ENCODE results near the gene KRTDAP.

Gene KRTDAP

DNA sequence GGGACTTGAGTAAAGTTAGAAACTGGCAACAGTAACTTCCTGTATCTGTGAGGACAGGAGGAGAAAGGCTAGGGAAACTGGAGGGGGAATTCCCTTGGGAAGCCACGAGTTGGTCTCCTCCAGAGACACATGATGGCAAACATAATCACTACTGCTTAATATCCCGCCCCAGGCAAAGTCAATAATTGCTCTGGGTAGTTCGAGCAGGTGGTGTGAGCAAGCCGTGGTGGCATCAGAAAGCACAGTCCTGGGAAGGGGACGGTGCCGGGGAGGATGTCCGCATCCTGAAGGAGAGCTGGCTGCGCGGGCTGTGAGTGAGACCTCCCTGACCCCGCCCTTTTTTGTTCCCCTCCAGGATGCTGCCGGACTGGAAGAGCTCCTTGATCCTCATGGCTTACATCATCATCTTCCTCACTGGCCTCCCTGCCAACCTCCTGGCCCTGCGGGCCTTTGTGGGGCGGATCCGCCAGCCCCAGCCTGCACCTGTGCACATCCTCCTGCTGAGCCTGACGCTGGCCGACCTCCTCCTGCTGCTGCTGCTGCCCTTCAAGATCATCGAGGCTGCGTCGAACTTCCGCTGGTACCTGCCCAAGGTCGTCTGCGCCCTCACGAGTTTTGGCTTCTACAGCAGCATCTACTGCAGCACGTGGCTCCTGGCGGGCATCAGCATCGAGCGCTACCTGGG lies 40.8 kb downstream of the KRTDAP start:
- DNase-seq, result no peak

DNA sequence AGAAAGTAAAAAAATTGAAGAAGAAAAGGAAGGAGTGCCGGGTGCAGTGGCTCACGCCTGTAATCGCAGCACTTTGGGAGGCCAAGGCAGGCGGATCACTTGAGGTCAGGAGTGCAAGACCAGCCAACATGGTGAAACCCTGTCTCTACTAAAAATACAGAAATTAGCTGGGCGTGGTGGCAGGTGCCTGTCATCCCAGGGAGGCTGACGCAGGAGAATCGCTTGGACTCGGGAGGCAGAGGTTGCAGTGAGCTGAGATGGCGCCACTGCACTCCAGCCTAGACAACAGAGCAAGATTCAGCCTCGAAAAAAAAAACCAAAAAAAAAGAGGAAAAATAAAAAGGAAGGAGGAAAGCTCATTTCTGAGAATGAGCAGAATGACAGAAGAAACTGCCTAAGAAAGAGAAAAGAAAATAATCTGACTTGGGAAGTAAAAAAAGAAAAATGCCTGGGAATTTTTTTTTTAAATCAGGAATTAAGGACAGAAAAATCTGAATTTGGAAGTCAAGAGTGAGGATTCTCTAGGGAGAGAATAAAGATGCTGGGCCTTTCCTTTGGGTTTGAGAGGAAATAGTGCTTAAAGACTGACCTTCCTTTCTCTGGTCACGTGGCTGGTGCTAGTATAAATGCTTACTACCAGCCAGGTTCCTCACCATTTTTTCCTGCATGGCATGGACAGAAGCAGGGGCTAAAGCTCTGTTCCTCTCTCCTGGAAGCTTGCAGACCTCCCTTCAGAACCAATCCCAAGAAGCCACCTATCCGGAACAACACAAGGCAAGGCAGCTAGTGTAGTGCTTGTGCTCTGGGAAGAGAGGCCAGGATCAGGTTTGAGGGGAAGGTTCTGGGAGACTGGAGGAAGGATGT lies 42.4 kb downstream of the KRTDAP start, which contains the start of gene FFAR2:
Gene FFAR2 (plus strand): TSS at position 652 of the 864 bp plus-strand sequence. CDS start 1,458 bp downstream, outside the sequence.
- no peak for DNase-seq

DNA sequence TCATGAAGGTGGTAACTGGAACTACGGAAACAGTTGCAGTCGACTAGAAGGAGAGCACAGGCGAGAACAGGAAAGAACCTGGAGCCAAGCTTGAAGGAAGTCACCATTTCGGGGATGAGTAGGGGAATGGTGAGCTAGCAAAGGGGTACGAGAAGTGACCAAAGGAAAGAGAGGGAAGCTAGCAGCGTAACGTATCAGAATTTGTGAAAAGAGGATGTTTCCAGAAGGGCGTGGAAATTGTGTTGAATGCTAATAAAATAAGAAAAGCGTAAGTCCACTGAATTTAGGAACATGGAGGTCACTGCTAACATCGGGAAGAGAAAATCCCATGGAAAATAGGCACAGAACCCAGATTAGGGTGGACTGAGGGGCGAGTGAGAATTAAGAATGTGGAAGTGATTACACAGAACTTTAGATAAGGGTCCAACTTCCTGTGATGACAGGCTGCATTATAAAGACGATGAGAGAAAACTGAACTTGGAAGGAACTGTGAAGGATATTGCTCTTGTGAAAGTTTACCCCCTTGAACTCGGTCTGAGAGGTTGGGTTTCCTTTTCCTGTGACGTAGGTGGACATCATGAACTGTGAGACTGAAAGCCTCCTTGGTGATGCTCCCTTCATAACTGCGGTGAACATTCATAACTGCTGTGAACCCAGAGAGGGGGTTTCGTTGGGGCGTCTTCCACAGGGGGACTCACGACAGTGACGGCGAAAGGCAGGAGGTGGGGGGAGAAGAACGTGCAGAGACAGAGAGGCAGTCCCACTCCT lies 44.3 kb downstream of the KRTDAP start:
- DNase-seq, result no peak

DNA sequence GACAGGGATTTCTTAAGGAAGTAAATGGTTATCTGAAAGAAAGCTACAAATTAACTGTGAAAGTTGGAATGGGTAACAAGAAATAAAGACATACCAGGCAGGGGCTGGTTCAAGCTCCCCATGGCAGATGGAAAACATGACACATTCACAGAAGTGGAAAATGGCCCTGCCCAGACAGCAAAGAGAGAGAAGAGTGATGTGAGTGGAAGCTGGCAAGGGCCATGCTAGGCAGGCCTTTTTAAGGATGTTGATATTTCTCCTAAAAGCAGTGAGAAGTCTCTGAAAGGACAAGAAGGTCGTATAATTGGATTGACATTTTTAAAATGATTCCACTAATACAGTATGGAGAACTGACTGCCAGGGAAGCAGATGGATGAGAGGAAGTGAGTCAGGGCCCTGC lies 45.5 kb downstream of the KRTDAP start:
- DNase-seq, result no peak

DNA sequence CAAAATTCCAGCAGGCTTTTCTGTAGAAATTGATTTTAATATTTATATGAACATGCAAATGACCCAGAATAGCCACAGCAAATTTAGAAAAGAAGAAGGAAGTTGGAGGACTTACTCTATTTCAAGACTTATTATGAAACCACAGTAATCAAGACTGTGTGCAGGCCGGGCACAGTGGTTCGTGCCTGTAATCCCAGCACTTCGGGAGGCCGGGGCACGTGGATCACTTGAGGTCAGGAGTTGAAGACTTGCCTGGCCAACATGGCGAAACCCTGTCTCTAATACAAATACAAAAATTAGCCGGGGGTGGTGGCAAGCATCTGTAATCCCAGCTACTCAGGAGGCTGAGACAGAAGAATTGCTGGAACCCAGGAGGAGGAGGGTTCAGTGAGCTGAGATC lies 48.2 kb downstream of the KRTDAP start:
- DNase-seq, result no peak

DNA sequence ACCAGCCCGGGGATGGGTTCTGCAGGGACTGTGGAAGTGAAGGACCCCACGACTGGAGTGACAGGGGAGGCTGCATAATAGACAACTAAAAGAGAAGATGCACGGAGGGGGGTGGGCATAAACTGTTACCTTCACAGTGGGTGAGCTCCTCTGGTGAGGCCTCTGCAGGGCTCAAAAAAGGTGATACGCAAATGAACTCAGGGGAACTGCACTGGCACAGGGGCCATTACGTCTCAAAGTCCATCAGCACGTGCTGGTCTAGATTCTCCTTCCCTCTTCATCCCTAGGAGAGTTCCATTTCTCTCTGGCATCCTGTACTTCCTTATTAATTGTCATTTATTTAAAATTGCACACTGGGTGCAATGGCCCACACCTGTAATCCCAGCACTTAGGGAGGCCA lies 50.3 kb downstream of the KRTDAP start:
- DNase-seq, result no peak

DNA sequence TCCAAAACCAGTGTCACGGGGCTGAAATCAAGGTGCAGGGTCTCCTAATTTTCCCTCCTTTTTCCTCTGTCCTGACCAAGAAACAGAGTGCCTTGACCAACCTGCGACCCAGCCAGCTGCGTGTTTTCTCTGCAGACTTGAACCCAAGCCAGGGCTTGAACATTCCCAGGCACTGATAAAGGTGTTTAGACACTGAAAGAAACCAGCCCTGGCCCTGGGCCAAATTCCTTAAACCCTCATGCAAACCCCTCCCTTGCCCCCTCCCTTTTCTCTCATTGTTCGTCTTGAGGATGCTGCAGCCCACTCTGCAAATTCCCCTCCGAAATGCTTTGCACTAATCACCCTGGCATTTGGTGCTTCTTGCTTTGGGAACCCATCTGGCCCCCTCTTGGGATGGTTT lies 51.7 kb downstream of the KRTDAP start:
- DNase-seq, result no peak

DNA sequence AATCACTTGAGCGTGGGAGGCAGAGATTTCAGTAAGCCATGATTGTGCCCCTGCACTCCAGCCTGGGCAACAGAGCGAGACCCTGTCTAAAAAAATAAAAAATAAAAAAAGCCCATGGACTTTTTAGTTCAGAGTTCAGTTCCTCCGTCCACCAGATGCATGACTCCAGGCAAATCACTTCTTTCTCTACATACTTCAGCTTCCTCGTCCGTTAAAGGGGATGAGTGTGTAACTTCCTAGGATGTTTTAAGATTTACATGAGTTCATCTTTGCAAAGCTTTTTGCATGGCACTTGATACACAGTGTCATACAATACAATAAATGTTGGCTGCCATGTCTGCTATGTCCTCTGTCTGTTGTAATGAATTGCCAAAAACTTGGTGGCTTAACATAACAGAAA lies 52.2 kb downstream of the KRTDAP start:
- no peak for DNase-seq

DNA sequence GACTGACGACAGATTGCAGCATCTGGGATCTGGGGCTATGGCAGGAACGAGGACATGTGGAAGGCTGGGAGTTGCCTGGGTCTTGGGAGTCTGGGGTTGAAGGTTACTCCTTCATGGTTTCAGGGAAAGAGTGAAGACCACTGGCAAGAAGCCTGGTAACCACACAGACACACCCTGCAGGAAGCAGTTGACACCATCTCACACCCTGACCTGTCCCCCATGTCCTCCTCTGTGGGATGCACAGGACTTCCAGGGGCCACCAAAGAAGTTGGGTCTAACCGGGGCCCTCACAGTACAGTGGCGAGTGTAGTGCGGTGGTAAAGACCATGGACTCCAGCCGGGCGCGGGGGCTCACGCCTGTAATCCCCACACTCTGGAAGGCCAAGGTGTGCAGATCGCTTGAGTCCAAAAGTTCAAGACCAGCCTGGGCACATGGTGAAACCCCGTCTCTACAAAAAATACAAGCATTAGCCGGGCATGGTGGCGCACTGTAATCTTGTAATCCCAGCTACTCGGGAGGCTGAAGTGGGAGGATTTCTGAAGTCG lies 52.8 kb downstream of the KRTDAP start:
- no peak for DNase-seq
